OCI-LY3 (cell line): Measurements from ENCODE around the gene TNS3.

Experiments used
- EZH2phosphoT487 ChIP-seq: fragments of 200-600 bp; shearing (Covaris generic); IDR thresholded peaks from 2 replicates; pipeline ENCODE4 v1.6.1; 2018; ENCODE audit warnings: antibody characterized with exemption, mixed run types, low read depth
- TF ChIP-seq, protein P1 (sequence below): fragments of 200-600, 300-600 bp; sonication (generic); IDR thresholded peaks from 2 replicates; pipeline ENCODE4 v1.5.1; 2014; ENCODE audit warnings: antibody characterized with exemption, low read length, low read depth

GRCh38 chr7:47307311-47307710, 274.6 kb downstream of the TNS3 start:
- TF ChIP-seq, protein P1, sequence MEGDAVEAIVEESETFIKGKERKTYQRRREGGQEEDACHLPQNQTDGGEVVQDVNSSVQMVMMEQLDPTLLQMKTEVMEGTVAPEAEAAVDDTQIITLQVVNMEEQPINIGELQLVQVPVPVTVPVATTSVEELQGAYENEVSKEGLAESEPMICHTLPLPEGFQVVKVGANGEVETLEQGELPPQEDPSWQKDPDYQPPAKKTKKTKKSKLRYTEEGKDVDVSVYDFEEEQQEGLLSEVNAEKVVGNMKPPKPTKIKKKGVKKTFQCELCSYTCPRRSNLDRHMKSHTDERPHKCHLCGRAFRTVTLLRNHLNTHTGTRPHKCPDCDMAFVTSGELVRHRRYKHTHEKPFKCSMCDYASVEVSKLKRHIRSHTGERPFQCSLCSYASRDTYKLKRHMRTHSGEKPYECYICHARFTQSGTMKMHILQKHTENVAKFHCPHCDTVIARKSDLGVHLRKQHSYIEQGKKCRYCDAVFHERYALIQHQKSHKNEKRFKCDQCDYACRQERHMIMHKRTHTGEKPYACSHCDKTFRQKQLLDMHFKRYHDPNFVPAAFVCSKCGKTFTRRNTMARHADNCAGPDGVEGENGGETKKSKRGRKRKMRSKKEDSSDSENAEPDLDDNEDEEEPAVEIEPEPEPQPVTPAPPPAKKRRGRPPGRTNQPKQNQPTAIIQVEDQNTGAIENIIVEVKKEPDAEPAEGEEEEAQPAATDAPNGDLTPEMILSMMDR, result no peak
- no peak for TF ChIP-seq EZH2phosphoT487
